Activated CD4-positive, CD25-positive, alpha-beta regulatory T cell treated with anti-CD3 and anti-CD28 coated beads, Interleukin-2, amount 50 U/mL, for 24 hours (primary cell): ENCODE data around the gene PRKCE.

Experiments used
- ATAC-seq, 2 donors: fragments of 150-1000 bp; cut with Tn5 transposase; one replicate each; pipeline ENCODE4 v1.10.0; 2021; ENCODE audit warnings: mild to moderate bottlenecking in 1 of 2, moderate library complexity in 1 of 2

The PRKCE gene

DNA sequence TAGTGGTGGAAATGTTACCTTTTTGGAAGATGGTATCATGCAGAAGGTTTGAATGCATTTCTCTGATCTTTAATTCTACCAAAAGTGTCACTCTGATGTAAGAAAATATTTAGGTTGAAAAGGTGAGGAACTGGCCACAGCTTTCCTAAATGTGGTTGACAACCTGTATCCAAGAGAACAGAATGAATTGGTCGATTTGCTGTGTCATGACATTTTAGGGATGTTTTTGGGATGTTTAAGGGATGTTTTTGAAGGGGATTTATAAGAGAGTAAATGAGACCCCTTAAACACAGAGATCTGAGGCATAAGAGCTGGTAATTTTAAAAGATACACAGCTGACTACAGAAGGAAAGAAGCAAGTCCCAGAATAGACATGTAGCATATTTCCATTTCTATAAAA is 375.0 kb downstream of the PRKCE start:
- no peak for ATAC-seq

DNA sequence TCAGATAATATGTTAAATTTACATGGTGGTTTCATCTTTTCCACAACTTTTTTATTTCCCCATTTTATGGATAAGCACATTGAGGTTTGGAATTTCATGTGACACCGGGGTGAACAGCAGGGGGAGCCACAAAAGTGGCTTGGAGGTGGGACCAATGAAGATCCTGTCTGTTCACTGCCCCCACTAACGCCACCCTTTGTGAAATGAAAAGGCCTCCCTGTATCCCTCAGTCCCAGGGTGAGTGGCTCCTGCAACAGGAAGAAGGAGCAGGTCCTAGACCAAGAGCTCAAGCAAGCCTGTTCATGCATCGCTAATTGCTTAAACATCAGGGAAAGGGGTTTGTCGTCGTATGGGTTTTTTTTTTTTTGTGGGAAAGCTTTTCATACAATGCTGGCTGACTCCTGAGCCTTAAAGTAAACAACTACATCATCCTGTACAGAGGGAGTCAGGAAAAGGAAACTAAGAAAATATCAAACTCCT is 377.9 kb downstream of the PRKCE start:
- ATAC-seq: no peak

DNA sequence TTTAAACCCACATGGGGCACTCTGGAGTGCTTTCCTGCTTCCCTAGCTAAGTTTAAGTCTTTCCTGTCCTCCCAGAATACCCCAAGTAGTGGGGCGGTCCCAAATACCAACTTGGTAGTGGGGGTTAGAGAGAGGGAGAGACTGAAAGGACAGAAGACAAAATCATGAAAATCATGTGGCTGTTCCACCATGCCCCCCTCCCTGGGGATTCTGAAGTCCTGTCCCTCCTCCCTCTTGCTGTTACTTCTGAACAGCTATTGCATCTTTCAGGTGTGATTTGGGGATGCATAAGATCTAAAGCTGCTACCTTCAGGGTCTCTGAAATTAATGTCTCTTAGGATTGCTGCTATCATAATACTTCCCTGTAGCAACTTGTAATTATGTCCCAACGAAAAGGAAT is 378.9 kb downstream of the PRKCE start:
- no peak for ATAC-seq

DNA sequence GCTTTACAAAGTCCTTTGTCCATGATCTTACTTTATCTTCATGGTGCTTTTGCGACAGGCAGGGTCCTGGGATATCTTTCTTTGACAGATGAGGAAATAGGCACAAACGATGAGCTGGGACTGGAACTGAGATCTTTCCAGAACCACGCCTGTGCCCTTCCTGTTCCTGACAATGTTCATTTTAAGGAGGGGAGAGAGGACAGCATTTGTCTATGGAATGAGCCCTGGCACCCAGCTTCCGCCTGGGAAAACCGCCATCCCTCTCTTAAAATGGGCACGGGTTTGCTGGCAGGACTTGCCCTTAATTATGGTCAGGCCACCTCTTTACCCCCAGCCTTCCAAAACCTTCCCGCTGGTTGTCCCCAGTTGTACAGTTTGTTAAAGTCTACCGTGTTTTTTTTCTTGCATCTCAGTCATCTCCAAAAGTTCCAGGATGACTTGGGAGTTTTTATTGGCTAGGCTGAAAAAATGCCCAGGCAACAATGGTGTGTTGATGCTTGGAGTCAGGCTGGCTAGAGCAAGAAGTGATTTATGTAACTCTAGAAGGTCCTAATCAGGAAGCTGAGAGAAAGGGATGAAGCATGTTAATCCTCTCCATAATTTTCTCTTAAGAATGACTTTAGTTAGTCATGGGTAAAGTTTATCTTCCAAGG is 380.8 kb downstream of the PRKCE start:
- no peak for ATAC-seq

DNA sequence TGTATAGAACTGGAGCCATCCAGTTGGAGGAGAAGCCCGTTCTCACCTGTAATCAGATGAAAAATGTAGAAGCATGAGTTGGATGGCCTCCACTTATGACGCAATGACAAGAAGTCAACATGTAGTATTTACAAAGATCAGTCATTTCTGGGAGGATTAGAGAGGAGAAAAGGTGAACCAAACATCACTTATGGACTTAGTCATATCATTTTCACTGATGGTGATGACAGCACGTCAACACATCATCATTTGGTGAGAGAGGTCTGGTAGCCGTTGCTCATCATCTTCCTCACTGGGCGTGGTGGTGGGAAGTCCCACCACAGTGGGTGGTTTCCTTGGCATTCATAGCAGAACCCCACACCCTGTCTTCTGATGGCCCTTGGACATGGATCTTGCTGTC is 381.5 kb downstream of the PRKCE start:
- ATAC-seq: peak; percentile 85 to 93

DNA sequence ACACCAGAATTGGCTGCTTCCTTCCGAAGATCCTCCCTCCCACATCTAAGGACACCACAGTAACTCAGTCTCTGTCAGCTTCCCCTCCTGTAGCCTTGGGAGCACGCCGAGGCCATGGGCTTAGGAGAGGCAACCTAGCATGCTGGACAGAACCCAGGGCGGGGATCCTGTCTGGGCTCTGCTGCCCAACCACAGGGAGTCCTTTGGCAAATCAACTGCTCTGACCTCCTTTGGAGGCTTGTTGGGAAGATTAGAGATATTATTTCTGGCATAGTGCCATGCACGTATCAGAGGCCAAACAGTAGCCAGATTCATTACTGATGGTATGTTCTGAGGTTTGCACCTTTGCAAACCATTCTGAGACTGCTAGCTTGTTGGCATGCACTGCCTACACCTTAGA is 383.1 kb downstream of the PRKCE start:
- no peak for ATAC-seq

- no peak for ATAC-seq
Measured at GRCh38 chr2:46036929-46037328, 385.5 kb downstream of the PRKCE start.

DNA sequence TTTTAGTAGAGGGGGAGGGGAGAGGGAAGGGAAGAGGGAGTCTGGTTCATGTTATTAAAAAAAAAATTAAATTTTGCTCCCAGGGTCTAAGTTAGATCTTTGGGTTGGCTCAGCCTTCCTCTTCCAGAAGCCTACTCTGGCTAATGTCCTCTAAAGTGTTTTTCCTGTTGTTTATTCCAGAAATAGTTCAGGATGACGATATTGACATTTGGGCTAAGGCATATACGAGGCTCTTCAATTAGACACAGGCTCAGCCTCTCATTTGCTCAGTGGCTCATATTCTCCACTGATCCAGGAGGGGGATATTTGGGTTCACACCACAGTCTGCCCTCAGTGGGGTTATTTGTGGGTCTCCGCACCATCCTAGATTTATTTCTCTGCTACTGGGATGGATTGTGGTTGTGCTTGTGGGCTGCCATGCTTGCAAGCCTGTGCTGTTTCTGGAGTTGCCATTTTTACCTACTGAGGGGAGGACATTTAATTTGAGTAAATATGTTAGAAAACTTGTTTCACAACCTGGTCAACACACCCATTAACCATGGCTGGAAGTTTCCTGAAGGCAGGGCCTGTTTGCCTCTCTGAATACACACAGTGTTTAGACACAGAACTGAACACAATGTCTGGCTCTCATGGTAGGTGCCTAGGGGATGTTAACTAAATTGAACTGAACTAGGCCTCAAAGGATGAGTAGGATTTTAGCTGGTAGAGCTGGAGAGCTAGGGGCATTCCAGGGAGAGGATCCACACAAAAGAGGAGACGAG is 388.2 kb downstream of the PRKCE start:
- no peak for ATAC-seq

GRCh38 chr2:46040563-46041155 is 389.2 kb downstream of the PRKCE start:
- no peak for ATAC-seq

DNA sequence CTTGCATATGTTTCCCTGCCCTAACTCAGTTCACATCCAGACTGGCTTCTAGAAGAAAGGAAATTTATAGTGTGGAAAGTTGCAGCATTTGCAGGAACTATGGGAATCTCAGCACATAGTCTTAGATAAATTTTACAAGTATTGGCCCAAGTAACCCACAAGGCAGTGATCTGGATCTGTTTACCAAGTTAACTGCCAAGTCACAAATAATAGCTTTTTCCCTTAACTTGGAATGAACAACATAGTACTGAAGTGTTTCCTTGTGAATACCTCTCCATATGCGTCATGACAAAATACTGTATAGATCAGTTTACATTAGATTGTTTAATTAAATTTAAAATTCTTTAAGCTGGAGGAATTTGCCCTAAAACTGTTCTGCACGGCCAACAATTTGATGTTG is 390.0 kb downstream of the PRKCE start:
- no peak for ATAC-seq

DNA sequence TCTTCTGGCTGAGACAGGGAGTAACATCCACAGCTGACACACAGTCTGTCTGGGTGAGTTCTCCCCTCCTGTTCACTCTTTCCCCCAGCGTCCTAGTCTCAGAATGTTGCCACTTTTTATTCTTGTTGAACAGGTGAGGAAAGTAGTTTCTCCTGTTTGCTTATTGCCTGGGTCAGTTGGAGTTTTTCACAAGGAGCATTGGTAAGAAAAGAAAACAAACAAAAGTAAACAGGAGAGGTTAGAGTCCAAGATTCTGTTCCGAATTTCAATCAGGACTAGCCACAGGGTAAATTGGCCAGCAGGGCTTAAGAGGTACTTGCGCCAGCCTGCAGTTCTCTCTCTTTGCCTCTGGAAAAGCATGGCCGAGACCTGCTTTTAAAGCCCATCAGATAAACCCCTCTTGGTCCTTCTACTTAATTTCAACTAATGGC is 390.7 kb downstream of the PRKCE start:
- no peak for ATAC-seq

DNA sequence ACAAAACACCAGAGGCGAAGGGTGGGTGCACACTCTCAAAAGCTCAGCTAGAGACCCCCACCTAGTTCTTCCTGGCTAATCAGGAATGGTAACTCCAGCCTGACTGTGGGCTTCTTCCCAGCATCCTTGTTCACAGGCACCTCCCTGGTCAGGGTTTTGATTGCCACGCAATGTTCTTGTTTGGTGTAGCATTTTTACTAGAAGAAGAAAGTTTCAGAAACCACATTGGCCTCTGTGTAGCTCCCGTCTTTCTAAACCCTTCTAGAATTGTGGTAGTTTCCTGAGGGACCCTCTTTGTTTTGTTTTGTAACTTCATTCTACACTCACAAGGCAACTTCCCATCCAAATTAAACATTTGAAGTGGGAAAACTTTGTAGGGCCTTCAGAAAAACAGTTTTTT is 391.2 kb downstream of the PRKCE start:
- ATAC-seq: no peak

DNA sequence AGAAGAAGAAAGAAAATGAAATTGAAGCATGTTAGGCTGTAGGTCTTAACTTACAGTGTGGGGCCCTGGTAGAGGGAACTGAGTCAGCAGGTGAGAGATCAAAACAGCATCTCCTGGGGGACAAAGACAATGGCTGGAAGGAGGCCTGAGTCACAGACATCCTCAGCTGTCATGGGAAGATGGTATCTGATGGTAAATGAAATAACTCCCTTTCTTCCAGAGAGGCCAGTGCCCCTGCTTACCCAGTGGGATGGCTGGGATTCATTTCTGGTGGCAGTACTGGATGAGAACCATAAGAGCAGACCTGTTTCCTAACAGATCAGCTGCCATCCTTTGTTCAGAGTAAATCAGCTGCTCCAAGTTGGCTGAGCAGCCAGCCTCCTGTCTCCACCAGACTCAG is 394.4 kb downstream of the PRKCE start:
- peak in 1 of 2 donors; percentile 38 for ATAC-seq

DNA sequence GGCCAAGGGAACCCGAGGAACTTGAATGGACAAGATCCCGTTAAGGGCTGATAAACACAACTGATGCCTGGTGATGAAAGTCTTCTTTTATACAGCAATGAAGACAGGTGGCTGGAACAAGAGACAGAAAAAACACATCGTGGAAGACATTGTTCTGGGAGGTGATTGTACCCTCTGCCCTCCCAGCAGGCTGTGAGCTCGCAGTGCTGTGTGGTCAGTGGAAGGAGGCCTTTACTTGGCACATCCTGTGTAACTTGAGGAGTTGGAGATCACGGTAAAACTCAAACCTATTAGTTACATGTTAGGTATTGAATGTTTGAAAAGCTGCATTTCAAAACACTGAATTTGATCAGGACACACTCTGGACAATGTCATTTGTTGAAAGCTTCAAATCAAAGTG is 395.8 kb downstream of the PRKCE start:
- no peak for ATAC-seq

- ATAC-seq: no peak
Measured at GRCh38 chr2:46048693-46049092, 397.2 kb downstream of the PRKCE start.

GRCh38 chr2:46050027-46050426 is 398.6 kb downstream of the PRKCE start:
- no peak for ATAC-seq

DNA sequence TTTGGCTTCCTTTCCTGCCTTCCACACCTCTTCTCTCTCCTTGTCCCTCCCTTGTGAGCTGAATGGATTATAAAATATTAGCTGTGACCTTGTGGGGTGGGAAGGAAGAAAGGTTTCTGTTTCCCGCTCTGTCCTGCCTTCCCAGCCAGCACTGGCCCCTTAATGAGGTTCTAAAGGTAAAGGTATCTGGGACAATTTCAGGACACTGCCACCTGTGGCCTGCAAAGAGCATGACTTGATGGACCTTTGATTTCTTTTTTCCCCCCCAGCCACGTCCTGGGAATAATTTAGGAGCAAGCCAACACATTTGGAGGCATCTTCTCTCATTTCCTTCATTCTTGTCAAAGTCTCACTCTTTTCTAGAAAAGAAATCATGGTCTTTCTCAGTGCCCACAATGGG is 399.0 kb downstream of the PRKCE start:
- no peak for ATAC-seq

- no peak for ATAC-seq
Measured at GRCh38 chr2:46051085-46051484, 399.6 kb downstream of the PRKCE start.

DNA sequence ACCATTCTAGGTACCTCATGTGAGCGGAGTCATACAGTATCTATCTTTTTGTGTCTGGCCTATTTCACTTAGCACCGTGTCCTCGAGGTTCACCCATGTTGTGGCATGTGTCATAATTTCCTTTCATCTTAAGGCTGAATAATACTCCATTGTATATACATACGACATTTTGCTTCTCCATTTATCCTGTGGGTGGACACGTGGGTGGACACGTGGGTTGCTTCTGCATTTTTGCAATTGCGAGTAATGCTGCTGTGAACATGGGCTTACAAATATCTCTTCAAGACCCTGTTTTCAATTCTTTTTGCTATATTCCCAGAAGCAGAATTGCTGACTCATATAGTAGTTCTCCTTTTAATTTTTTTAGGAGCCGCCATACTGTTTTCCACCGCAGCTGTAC is 402.1 kb downstream of the PRKCE start:
- peak in 1 of 2 donors; percentile 33 for ATAC-seq

DNA sequence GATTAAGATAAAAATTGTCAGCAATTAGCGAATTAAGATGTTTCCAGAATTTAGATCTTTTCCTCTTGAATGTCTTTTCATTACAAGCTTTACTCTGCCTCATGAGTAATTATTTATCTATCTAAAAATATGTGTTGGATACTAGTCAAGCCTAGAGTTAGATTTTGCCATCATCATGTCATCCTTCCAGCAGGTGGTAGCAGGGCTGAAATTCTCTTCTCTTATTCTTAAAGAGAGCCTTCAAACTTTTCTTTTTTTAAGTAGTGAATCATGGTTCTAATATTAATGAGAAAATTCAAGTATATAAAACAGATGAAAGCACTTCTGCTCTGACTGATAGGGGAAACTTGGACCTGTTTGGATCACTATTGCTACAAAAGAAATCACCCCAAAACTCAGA is 405.1 kb downstream of the PRKCE start:
- no peak for ATAC-seq

DNA sequence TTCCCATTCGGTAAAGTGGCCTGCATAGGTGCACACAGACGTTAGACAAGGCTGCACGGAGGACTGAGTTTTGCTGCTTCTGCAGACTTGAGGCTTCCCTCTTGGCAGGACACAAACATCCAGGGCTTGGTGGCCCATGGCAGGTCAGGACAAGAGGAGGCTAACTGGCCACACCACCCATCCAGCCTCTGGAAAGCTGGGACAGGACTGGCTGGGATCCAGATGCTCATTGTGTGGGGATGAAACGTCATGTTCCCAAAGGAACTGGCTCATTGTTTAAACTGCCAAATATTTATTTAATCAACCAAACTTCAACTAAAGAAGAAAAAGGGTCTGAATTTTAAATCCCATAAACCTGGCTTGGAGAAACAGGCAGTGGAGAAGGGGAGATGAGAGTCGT is 406.7 kb downstream of the PRKCE start:
- no peak for ATAC-seq

- peak; percentile 33 to 39 for ATAC-seq
Measured at GRCh38 chr2:46062637-46063412, 411.4 kb downstream of the PRKCE start.

- ATAC-seq: no peak
Measured at GRCh38 chr2:46064396-46064795, 412.9 kb downstream of the PRKCE start.
